Sigmoid colon (tissue), 7 donors: ENCODE results near the gene MYH9. TPM values are rescaled to one million over a fixed set of nuclear protein-coding genes. Genes with fewer than 3 reads are reported as not detected.

Source experiments
- DNase-seq: peaks from one replicate; pipeline ENCODE4 v3.0.0-alpha.2; 2019
- H3K27ac ChIP-seq, 4 donors: fragments of 200-600 bp; sonication (generic); one replicate each; pipeline ENCODE4 v1.5.1; 2016 to 2019; ENCODE audit warnings: mild to moderate bottlenecking in 1 of 4
- H3K27me3 ChIP-seq, 3 donors: fragments of 200-600 bp; sonication (generic); one replicate each; pipeline ENCODE4 v1.5.1; 2019; ENCODE audit warnings: mild to moderate bottlenecking in 1 of 3
- H3K36me3 ChIP-seq, 4 donors: fragments of 200-600 bp; sonication (generic); one replicate each; pipeline ENCODE4 v1.5.1; 2016 to 2019
- H3K4me1 ChIP-seq, 4 donors: fragments of 200-600 bp; sonication (generic); one replicate each; pipeline ENCODE4 v1.5.1; 2017 to 2019
- H3K4me3 ChIP-seq, 4 donors: fragments of 200-600 bp; sonication (generic); one replicate each; pipeline ENCODE4 v1.5.1; 2017 to 2019; ENCODE audit warnings: mild to moderate bottlenecking in 2 of 4, moderate library complexity in 1 of 4
- H3K9me3 ChIP-seq, 4 donors: fragments of 200-600 bp in 3 of 4; sonication (generic) in 3 of 4; one replicate each; pipeline versions ENCODE4 v1.5.1 to v1.6.1; 2013 to 2019
- CTCF ChIP-seq, 4 experiments: fragments of 450-650 bp in 3 of 4; fragments of 200-600 bp in 1 of 4; IDR thresholded peaks; one replicate each; pipeline ENCODE4 v1.5.1; 2016 to 2019; ENCODE audit warnings: antibody characterized with exemption in 4 of 4, mild to moderate bottlenecking in 3 of 4, moderate library complexity in 2 of 4
- EP300 ChIP-seq, 4 donors: sonication (generic); formaldehyde crosslinking; IDR thresholded peaks; one replicate each; pipeline ENCODE4 v1.6.1; 2017; ENCODE audit warnings: antibody characterized with exemption in 4 of 4
- POLR2A ChIP-seq, 2 donors: fragments of 450-650 bp; IDR thresholded peaks; one replicate each; pipeline ENCODE4 v1.6.1; 2016; ENCODE audit warnings: antibody characterized with exemption in 2 of 2, mild to moderate bottlenecking in 2 of 2, moderate library complexity in 2 of 2
- POLR2AphosphoS5 ChIP-seq, 4 donors: sonication (generic); formaldehyde crosslinking; IDR thresholded peaks; one replicate each; pipeline ENCODE4 v1.6.1; 2017; ENCODE audit warnings: antibody characterized with exemption in 4 of 4
- WGBS, 2 donors: extraction: QIAGEN DNeasy Blood & Tissue Kit; methylation state at CpG; one replicate each; pipeline ENCODE4 v1.1.7; 2013; 5-methylcytosine and 5-hydroxymethylcytosine counted together
- intact Hi-C: fragments of 100-400 bp; cut with DNase I; formaldehyde crosslinking; loops from one replicate; pipeline ENCODE4 v1.15.1; 2023
- polyA plus RNA-seq, 3 donors: library from polyadenylated mRNA; stranded (reverse); fragments of 200-250 nt; gene quantifications; one replicate each; pipeline ENCODE4 v1.2.3, GENCODE V29; 2013
- total RNA-seq, 4 donors: library from RNA; depleted of rRNA; stranded (reverse); fragments of >200 nt; gene quantifications; one replicate each; pipeline ENCODE4 v1.1.0, GENCODE V29; 2016
- donor health status: healthy with polysubstance abuse.
- donor health status: Bipolar disorder and iron deficiency.
- donor health status: healthy.

The MYH9 gene
- total and polyA plus RNA-seq, 7 donors = 63.7 to 307 (median 182) TPM

- intact Hi-C loops = no loop called here
- Histone ChIP-seq H3K4me1 (peaks cover 3 to 100% (median 100%) of the 10 kb centered on the region in 4 donors), H3K27me3 (no peaks in the 10 kb centered on the region), H3K27ac (peak overlapping the region; percentile 98 to 100 (median 100)), H3K4me3 (no peak overlapping the region), H3K9me3 (no peaks in the 10 kb centered on the region), H3K36me3 (peaks cover 0 to 5% (median 2%) of the 10 kb centered on the region in 4 donors)
- DNase-seq = no peak
- peak in 3 of 4 donors; percentile 1 to 4 (median 3) for TF ChIP-seq POLR2AphosphoS5 (IDR thresholded peaks at IDR 0.05)
- TF ChIP-seq CTCF (IDR thresholded peaks at IDR 0.05) = no peak
- WGBS, 2 donors = 33 to 59% methylated on average over 2 of the region's 2 CpGs
These were observed 24.8 kb downstream of the MYH9 start for GRCh38 chr22:36362932-36363331.

- Histone ChIP-seq H3K4me1 (peaks cover 3 to 100% (median 100%) of the 10 kb centered on the region in 4 donors), H3K36me3 (peaks cover 0 to 5% (median 2%) of the 10 kb centered on the region in 4 donors), H3K9me3 (no peaks in the 10 kb centered on the region), H3K4me3 (no peak overlapping the region), H3K27me3 (no peaks in the 10 kb centered on the region), H3K27ac (peak overlapping the region; percentile 98 to 100 (median 100))
- WGBS, 2 donors = 54 to 75% methylated on average over 4 of the region's 4 CpGs
- no peak for DNase-seq
- intact Hi-C loops = no loop called here
- TF ChIP-seq POLR2AphosphoS5 (IDR thresholded peaks at IDR 0.05) = no peak
- no peak for TF ChIP-seq POLR2A (IDR thresholded peaks at IDR 0.05)
- TF ChIP-seq EP300 (IDR thresholded peaks at IDR 0.05) = no peak
- TF ChIP-seq CTCF (IDR thresholded peaks at IDR 0.05) = no peak
These were observed 25.7 kb downstream of the MYH9 start for GRCh38 chr22:36362075-36362474.

GRCh38 chr22:36360871-36361383, 26.8 kb downstream of the MYH9 start:
- H3K36me3 ChIP-seq = peaks cover 0 to 4% (median 0%) of the 10 kb centered on the region in 4 donors
- H3K4me1 ChIP-seq = peaks cover 0 to 100% (median 100%) of the 10 kb centered on the region in 4 donors
- peak overlapping the region; percentile 98 to 100 (median 100) for H3K27ac ChIP-seq
- peak overlapping the region in 1 of 4 donors; percentile 2 for H3K4me3 ChIP-seq
- no peaks in the 10 kb centered on the region for H3K27me3 ChIP-seq
- no peaks in the 10 kb centered on the region for H3K9me3 ChIP-seq
- DNase-seq = no peak
- WGBS, 2 donors = 22 to 33% methylated on average over 5 of the region's 5 CpGs
- intact Hi-C loops = no loop called here
- peak in 1 of 4 donors; percentile 3 for TF ChIP-seq EP300 (IDR thresholded peaks at IDR 0.05)
- TF ChIP-seq POLR2AphosphoS5 (IDR thresholded peaks at IDR 0.05) = peak in 2 of 4 donors; percentile 7 to 15
- TF ChIP-seq POLR2A (IDR thresholded peaks at IDR 0.05) = no peak
- no peak for TF ChIP-seq CTCF (IDR thresholded peaks at IDR 0.05)

GRCh38 chr22:36360011-36360410, 27.8 kb downstream of the MYH9 start:
- peak overlapping the region; percentile 98 to 100 (median 100) for H3K27ac ChIP-seq
- no peak for TF ChIP-seq POLR2AphosphoS5 (IDR thresholded peaks at IDR 0.05)
- peaks cover 0 to 4% (median 0%) of the 10 kb centered on the region in 4 donors for H3K36me3 ChIP-seq
- no peak for DNase-seq
- H3K27me3 ChIP-seq = no peaks in the 10 kb centered on the region
- peaks cover 0 to 100% (median 100%) of the 10 kb centered on the region in 4 donors for H3K4me1 ChIP-seq
- H3K9me3 ChIP-seq = no peaks in the 10 kb centered on the region
- intact Hi-C loops = no loop called here
- 80 to 81% methylated on average over 3 of the region's 3 CpGs for WGBS, 2 donors
- no peak overlapping the region for H3K4me3 ChIP-seq

GRCh38 chr22:36359470-36359996, 28.2 kb downstream of the MYH9 start:
- intact Hi-C loops = loop anchor here (5.0 kb wide), 1 partner anchor 37 kb away; no protein-coding TSS in a partner anchor
- no peak overlapping the region for H3K4me3 ChIP-seq

More at GRCh38 chr22:36359470-36359996, 28.2 kb downstream of the MYH9 start:
- no peak for DNase-seq
- H3K27me3 ChIP-seq = no peaks in the 10 kb centered on the region
- H3K9me3 ChIP-seq = no peaks in the 10 kb centered on the region
- peaks cover 0 to 4% (median 0%) of the 10 kb centered on the region in 4 donors for H3K36me3 ChIP-seq
- WGBS, 2 donors = 73 to 78% methylated on average over 3 of the region's 3 CpGs
- peaks cover 0 to 100% (median 99%) of the 10 kb centered on the region in 4 donors for H3K4me1 ChIP-seq
- H3K27ac ChIP-seq = peak overlapping the region; percentile 98 to 100 (median 100)
- TF ChIP-seq EP300 (IDR thresholded peaks at IDR 0.05) = no peak
- peak in 1 of 4 donors; percentile 12 for TF ChIP-seq POLR2AphosphoS5 (IDR thresholded peaks at IDR 0.05)
- no peak for TF ChIP-seq CTCF (IDR thresholded peaks at IDR 0.05)
- TF ChIP-seq POLR2A (IDR thresholded peaks at IDR 0.05) = no peak
